Parathyroid adenoma (tissue), 2 donors: ENCODE measurements around the gene PCIF1.

ENCODE experiments used
- H2AFZ ChIP-seq: fragments of 300-600 bp; sonication (generic); one replicate; pipeline ENCODE4 v1.7.0; 2017; ENCODE audit warnings: antibody characterized with exemption, mild to moderate bottlenecking
- H3K27ac ChIP-seq: fragments of 300-600 bp; sonication (generic); one replicate; pipeline ENCODE4 v1.7.0; 2017
- H3K27me3 ChIP-seq: fragments of 300-600 bp; sonication (generic); one replicate; pipeline ENCODE4 v1.7.0; 2017; ENCODE audit warnings: low read length; ENCODE audit not compliant: control insufficient read depth, insufficient read depth
- H3K36me3 ChIP-seq: fragments of 300-600 bp; sonication (generic); one replicate; pipeline ENCODE4 v1.7.0; 2017; ENCODE audit warnings: low read length; ENCODE audit not compliant: control insufficient read depth, insufficient read depth
- H3K4me1 ChIP-seq: fragments of 300-600 bp; sonication (generic); one replicate; pipeline ENCODE4 v1.7.0; 2017; ENCODE audit warnings: control low read depth
- H3K4me2 ChIP-seq: fragments of 300-600 bp; sonication (generic); one replicate; pipeline ENCODE4 v1.7.0; 2017; ENCODE audit warnings: low read length
- H3K4me3 ChIP-seq: fragments of 300-600 bp; sonication (generic); one replicate; pipeline ENCODE4 v1.7.0; 2017; ENCODE audit warnings: low read depth, low read length
- H3K79me2 ChIP-seq: fragments of 300-600 bp; sonication (generic); one replicate; pipeline ENCODE4 v1.7.0; 2017; ENCODE audit warnings: control low read depth
- H3K9ac ChIP-seq: fragments of 300-600 bp; sonication (generic); one replicate; pipeline ENCODE4 v1.7.0; 2017; ENCODE audit warnings: mild to moderate bottlenecking
- H3K9me3 ChIP-seq: fragments of 300-600 bp; sonication (generic); one replicate; pipeline ENCODE4 v1.7.0; 2017; ENCODE audit warnings: low read length; ENCODE audit not compliant: control insufficient read depth
- TF ChIP-seq, protein P1 (sequence below): fragments of 300-600 bp; sonication (generic); IDR thresholded peaks from one replicate; pipeline ENCODE4 v1.7.0; 2017; ENCODE audit warnings: antibody characterized with exemption, mild to moderate bottlenecking
- donor health status: primary hyperparathyroidism.

Gene PCIF1

DNA sequence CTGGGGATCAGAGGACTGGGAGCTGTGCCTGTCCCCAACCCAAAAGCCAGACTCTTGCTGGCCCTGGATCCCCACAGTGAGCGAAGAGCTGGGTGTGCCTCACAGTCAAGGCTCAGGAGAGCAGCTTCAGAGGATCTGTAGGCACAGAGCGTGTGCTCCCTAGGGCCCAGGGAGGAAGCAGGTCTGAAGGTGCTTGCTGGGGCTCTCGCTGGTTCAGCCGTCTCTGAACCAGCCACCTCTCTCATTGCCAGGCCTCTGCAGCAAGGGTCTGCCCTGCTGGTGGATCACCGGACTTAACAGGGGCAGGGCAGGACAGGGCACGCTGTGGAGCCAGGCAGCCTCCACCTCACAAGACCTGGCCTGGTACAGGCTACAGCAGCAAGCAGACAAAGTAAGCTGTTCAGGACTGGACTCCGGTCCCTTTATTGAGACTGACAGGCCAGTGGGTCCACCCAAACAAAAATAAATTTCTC, 13.8 kb downstream of the PCIF1 start:
- Histone ChIP-seq H3K79me2 (no peaks in the 10 kb centered on the region), H3K4me2 (no peak overlapping the region), H3K36me3 (no peaks in the 10 kb centered on the region), H3K27me3 (no peaks in the 10 kb centered on the region), H3K9me3 (no peaks in the 10 kb centered on the region), H3K4me1 (no peaks in the 10 kb centered on the region), H3K4me3 (no peak overlapping the region), H3K27ac (peak overlapping the region; percentile 4), H3K9ac (no peak overlapping the region), H2AFZ (no peak overlapping the region)
- TF ChIP-seq, protein P1, sequence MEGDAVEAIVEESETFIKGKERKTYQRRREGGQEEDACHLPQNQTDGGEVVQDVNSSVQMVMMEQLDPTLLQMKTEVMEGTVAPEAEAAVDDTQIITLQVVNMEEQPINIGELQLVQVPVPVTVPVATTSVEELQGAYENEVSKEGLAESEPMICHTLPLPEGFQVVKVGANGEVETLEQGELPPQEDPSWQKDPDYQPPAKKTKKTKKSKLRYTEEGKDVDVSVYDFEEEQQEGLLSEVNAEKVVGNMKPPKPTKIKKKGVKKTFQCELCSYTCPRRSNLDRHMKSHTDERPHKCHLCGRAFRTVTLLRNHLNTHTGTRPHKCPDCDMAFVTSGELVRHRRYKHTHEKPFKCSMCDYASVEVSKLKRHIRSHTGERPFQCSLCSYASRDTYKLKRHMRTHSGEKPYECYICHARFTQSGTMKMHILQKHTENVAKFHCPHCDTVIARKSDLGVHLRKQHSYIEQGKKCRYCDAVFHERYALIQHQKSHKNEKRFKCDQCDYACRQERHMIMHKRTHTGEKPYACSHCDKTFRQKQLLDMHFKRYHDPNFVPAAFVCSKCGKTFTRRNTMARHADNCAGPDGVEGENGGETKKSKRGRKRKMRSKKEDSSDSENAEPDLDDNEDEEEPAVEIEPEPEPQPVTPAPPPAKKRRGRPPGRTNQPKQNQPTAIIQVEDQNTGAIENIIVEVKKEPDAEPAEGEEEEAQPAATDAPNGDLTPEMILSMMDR: no peak

DNA sequence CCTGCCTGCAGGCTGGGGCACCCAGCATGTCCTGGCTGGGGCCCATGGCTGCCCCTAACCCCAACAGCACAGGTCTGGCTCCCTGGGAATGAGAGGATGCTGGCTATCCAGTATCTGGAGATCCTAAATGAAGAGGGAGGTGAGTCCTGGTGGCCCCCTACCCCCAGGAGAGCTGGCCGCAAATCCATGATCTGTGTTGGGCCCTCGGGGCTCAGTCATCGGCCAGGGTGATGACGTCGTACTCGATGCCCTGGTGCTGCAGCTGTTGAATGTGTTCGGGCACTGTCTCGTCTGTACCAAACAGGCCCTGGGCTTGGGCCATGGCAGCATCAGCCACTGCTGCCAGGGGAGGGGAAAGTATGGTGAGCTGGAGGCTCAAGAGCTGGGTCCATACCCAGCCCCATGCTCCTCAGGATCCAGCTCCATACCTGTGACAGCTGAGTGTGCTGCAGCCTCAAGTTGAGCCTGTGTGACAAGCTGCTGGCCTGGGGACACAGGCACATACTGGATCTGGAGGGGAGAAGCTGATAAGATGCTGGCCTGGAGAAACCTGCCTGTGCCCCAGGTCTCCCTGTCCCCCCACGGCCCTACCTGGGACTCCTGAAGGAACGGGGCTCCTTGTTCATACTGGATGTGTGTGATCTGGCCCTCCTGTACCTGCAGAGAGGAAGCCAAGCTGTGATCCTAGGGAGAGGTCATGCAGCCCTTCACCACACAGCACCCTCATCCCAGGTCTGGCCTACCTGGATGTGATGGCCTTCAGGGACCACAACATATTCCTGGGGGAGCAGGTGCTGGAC, 14.5 kb downstream of the PCIF1 start:
- Histone ChIP-seq H3K4me3 (no peak overlapping the region), H3K9ac (no peak overlapping the region), H3K4me2 (no peak overlapping the region), H3K36me3 (no peaks in the 10 kb centered on the region), H3K4me1 (no peaks in the 10 kb centered on the region), H2AFZ (no peak overlapping the region), H3K27ac (no peak overlapping the region), H3K27me3 (no peaks in the 10 kb centered on the region), H3K79me2 (no peaks in the 10 kb centered on the region), H3K9me3 (no peaks in the 10 kb centered on the region)
- TF ChIP-seq, protein P1: no peak

DNA sequence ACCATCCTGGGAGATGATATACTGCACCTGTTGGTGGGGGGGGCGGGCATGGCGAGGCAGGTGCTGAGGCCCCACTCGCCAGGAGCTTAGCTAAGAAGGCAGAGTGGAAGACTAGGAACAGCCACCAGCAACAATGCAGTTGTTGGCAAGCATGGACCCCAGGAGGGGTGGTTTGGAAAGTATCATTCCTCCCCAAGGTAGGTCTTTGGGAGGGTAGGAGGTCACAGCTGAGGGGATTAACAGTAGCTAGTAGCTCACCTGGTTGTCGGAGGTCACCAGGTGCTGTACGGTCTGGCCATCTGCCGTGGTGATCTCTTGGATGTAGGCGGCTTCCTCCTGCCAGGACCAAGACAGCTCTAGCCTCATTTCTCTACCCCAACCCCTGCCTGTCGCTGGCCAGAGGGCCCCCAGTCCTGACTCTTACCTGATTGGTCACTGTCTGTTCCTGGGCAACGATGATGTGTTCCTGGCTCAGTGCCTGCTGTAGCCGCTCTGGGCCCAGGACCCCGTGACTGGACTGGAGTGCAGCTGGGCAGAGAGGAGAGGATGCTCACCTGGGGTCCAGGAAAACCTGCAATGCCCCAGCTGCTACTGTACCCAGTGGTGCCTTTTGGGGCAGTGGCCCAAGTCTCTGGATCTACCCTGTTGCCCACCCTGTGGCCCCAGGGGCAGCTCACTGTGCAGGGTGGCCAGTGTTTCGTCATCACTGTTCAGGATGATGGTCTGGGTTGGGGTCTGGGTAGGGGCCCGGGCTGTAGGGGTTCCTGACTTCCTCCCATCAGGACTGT, 15.3 kb downstream of the PCIF1 start:
- Histone ChIP-seq H3K4me1 (no peaks in the 10 kb centered on the region), H3K9ac (no peak overlapping the region), H2AFZ (no peak overlapping the region), H3K36me3 (no peaks in the 10 kb centered on the region), H3K4me3 (no peak overlapping the region), H3K79me2 (no peaks in the 10 kb centered on the region), H3K9me3 (no peaks in the 10 kb centered on the region), H3K27me3 (no peaks in the 10 kb centered on the region), H3K27ac (no peak overlapping the region), H3K4me2 (no peak overlapping the region)
- TF ChIP-seq, protein P1: no peak

DNA sequence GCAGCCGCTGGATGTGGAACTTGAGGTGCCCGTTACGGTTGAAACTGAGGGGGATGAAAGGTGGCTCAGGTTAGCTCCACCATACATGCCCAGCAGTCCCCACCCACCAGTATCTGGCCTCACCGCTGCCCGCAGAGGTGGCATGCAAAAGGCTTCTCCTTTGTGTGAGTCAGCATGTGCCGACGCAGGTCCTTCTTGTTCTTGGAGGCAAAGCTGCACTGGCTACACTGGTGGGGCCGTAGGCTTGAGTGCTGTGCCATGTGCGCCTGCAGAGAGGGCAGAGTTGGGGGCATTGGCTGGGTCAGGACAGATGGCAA, 15.8 kb downstream of the PCIF1 start:
- TF ChIP-seq, protein P1: no peak
- H3K9ac ChIP-seq: no peak overlapping the region
- H3K36me3 ChIP-seq: no peaks in the 10 kb centered on the region

More for the DNA sequence above, 15.8 kb downstream of the PCIF1 start:
- H3K4me3 ChIP-seq: no peak overlapping the region
- H3K9me3 ChIP-seq: no peaks in the 10 kb centered on the region
- H3K4me1 ChIP-seq: no peaks in the 10 kb centered on the region
- H2AFZ ChIP-seq: no peak overlapping the region
- no peaks in the 10 kb centered on the region for H3K27me3 ChIP-seq
- no peaks in the 10 kb centered on the region for H3K79me2 ChIP-seq
- no peak overlapping the region for H3K27ac ChIP-seq
- no peak overlapping the region for H3K4me2 ChIP-seq
